ENCODE measurements around the gene GAPDH. TPM values are rescaled to one million over a fixed set of nuclear protein-coding genes. Genes with fewer than 3 reads are reported as not detected.

The GAPDH gene
- total RNA-seq, 1 donor from 2014 or later: 6,260 TPM

GRCh38 chr12:6538420-6539313 lies 4.3 kb downstream of the GAPDH start:
- no peak overlapping the region for H3K4me3 ChIP-seq (ENCODE audit: low read depth, low read length)
- TF ChIP-seq, protein P1, sequence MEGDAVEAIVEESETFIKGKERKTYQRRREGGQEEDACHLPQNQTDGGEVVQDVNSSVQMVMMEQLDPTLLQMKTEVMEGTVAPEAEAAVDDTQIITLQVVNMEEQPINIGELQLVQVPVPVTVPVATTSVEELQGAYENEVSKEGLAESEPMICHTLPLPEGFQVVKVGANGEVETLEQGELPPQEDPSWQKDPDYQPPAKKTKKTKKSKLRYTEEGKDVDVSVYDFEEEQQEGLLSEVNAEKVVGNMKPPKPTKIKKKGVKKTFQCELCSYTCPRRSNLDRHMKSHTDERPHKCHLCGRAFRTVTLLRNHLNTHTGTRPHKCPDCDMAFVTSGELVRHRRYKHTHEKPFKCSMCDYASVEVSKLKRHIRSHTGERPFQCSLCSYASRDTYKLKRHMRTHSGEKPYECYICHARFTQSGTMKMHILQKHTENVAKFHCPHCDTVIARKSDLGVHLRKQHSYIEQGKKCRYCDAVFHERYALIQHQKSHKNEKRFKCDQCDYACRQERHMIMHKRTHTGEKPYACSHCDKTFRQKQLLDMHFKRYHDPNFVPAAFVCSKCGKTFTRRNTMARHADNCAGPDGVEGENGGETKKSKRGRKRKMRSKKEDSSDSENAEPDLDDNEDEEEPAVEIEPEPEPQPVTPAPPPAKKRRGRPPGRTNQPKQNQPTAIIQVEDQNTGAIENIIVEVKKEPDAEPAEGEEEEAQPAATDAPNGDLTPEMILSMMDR (conservative IDR thresholded peaks at IDR 0.05; ENCODE audit: low read depth, low read length): no peak
- no peak for DNase-seq (ENCODE audit: low read depth)

GRCh38 chr12:6539314-6539682 lies 5.0 kb downstream of the GAPDH start:
- no peak for DNase-seq (ENCODE audit: low read depth)
- H3K4me3 ChIP-seq (ENCODE audit: low read depth, low read length): no peak overlapping the region
- TF ChIP-seq, protein P1 (conservative IDR thresholded peaks at IDR 0.05; ENCODE audit: low read depth, low read length): no peak

- TF ChIP-seq, protein P1 (conservative IDR thresholded peaks at IDR 0.05; ENCODE audit: low read depth, low read length): no peak
Measured at GRCh38 chr12:6539707-6540134, 5.4 kb downstream of the GAPDH start.

GRCh38 chr12:6540181-6540877 lies 6.0 kb downstream of the GAPDH start:
- TF ChIP-seq, protein P1 (conservative IDR thresholded peaks at IDR 0.05; ENCODE audit: low read depth, low read length): no peak
- no peak for DNase-seq (ENCODE audit: low read depth)
- H3K4me3 ChIP-seq (ENCODE audit: low read depth, low read length): no peak overlapping the region

More at GRCh38 chr12:6539707-6540134, 5.4 kb downstream of the GAPDH start:
- no peak for DNase-seq (ENCODE audit: low read depth)
- no peak overlapping the region for H3K4me3 ChIP-seq (ENCODE audit: low read depth, low read length)

- no peak overlapping the region for H3K4me3 ChIP-seq (ENCODE audit: low read depth, low read length)
- TF ChIP-seq, protein P1 (conservative IDR thresholded peaks at IDR 0.05; ENCODE audit: low read depth, low read length): no peak
- no peak for DNase-seq (ENCODE audit: low read depth)
Measured at GRCh38 chr12:6541371-6542165, 7.3 kb downstream of the GAPDH start.

DNA sequence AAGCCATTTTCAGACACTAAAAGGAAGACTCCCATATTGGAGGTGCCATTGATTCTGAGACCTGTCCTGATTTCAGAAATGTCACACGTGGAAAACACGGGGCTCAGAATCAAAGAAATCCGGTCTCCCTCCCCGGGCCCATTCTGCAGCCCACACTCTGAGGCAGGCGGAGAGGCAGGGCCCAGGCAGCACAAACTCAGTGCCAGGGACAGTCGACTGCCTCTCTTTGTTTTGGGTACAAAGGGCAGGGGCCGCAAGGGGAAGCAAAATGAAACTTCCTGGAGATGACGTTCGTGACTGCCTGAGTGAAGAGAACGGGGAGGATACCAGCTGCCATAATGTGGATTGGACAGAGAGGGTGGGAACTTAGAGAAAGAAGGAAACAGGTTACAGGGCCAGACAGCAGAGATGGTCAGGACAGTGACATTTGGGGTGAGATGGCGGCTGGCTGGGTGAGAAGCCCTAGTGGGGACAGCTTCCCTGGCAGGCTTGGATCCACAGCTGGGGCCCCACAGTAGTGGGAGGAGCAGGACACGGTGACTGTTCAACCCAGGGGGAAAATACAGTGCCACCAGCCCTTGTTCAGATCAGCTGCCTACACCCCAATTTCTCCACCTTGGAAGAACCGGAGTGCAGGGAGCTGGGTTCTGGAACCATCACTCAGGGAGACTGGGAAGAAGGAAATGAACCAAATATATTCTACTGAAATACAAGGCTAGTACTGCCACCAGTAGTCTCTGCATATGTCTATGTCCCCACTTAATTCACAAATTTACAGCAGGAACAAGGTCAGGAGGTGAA lies 8.1 kb downstream of the GAPDH start:
- TF ChIP-seq, protein P1 (conservative IDR thresholded peaks at IDR 0.05; ENCODE audit: low read depth, low read length): no peak
- no peak overlapping the region for H3K4me3 ChIP-seq (ENCODE audit: low read depth, low read length)
- no peak for DNase-seq (ENCODE audit: low read depth)
